ENCODE results near the gene VAPB. TPM values are rescaled to one million over a fixed set of nuclear protein-coding genes. Genes with fewer than 3 reads are reported as not detected.

VAPB gene
- total RNA-seq, 1 donor from 2014 or later = 24.1 TPM

- Histone ChIP-seq H3K4me3 (ENCODE audit: low read depth, low read length) (no peak overlapping the region), H3K27me3 (ENCODE audit: control insufficient read depth, insufficient read depth, low read length) (no peaks in the 10 kb centered on the region), H3K36me3 (ENCODE audit: control insufficient read depth, insufficient read depth, low read length) (no peaks in the 10 kb centered on the region)
- TF ChIP-seq CTCF (IDR thresholded peaks at IDR 0.05; ENCODE audit: insufficient read depth, low read length, poor library complexity, severe bottlenecking) = no peak
- DNase-seq (ENCODE audit: low read depth) = no peak
Observed at GRCh38 chr20:58497724-58498469, 108.9 kb downstream of the VAPB start.

DNA sequence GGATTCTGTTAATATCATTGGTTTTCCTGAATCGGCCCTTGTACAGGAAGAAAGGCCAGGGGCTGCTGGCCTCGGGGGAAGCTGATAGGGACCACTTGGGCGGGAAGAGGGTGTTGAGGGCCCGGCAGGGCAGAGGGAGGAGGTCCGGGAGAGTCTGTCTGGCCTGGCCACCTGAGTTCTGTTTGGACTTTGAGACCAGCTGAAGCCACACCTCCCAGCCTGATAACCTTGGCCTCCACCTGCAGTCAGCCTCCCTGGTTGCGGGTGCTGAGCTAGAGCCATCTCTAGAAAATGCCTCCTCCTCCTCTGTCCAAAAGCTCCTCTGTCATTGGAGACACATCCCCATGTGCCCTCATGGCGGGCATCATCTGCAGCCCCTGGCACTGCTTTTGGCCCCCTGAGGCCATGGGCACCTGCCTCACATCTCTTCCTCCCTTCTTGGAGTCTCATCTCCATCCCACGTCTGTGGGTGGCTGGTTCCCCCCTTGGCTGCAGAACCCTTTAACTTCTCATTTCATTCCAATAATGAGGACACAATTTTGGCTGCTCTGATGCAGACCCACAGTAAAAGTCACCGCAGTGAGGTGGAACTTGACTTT lies 109.5 kb downstream of the VAPB start:
- no peak for TF ChIP-seq CTCF (IDR thresholded peaks at IDR 0.05; ENCODE audit: insufficient read depth, low read length, poor library complexity, severe bottlenecking)
- no peak for DNase-seq (ENCODE audit: low read depth)
- Histone ChIP-seq H3K4me3 (ENCODE audit: low read depth, low read length) (no peak overlapping the region), H3K36me3 (ENCODE audit: control insufficient read depth, insufficient read depth, low read length) (no peaks in the 10 kb centered on the region), H3K27me3 (ENCODE audit: control insufficient read depth, insufficient read depth, low read length) (no peaks in the 10 kb centered on the region)

DNA sequence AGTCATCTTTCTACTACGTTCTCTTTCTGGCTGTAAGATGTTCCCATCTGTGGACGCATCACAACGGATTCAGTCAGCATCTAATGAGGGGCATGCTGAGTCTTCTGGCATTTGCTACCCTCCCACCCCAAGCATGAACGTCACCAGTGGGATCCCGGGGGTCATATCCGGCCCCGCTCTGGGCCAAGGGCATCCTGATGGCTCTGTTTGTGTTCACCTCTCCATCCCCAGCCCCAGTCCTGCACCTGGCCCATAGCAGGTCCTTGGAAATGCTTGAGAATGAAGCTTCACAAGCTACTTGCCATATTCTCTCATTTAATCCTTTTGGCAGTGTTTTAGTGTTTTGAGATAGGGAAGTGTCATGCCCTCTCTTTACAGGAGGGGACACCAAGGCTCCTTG lies 111.2 kb downstream of the VAPB start:
- DNase-seq (ENCODE audit: low read depth) = no peak
- Histone ChIP-seq H3K27me3 (ENCODE audit: control insufficient read depth, insufficient read depth, low read length) (no peaks in the 10 kb centered on the region), H3K4me3 (ENCODE audit: low read depth, low read length) (no peak overlapping the region), H3K36me3 (ENCODE audit: control insufficient read depth, insufficient read depth, low read length) (no peaks in the 10 kb centered on the region)
- TF ChIP-seq CTCF (IDR thresholded peaks at IDR 0.05; ENCODE audit: insufficient read depth, low read length, poor library complexity, severe bottlenecking) = no peak

Other genes with a start within 250 kb of the VAPB start
- gene ANKRD60, start 160.6 kb upstream of the VAPB start, total RNA-seq = not detected in 2 replicates
- 23.3 and 26.4 TPM in 2 replicates for gene RAB22A, start 79.5 kb upstream of the VAPB start, total RNA-seq
- 5.1 and 5.9 TPM in 2 replicates for gene APCDD1L, start 126.2 kb downstream of the VAPB start, total RNA-seq